Measurements from ENCODE around the gene POLA2.
"Not testable (repeated sequence)": the region's sequence is repeated elsewhere in the genome, so short reads cannot be mapped to it uniquely, and the experiment has no call there.

Gene POLA2

GRCh38 chr11:65308281-65308891 lies 46.6 kb downstream of the POLA2 start:
- DNase-seq (ENCODE audit: low spot score), result no peak

- DNase-seq (ENCODE audit: low spot score), result no peak
Observed at GRCh38 chr11:65309006-65309405, 47.2 kb downstream of the POLA2 start.

GRCh38 chr11:65310215-65310614 lies 48.5 kb downstream of the POLA2 start:
- DNase-seq (ENCODE audit: low spot score), result no peak

- no peak for DNase-seq (ENCODE audit: low spot score)
Observed at GRCh38 chr11:65310736-65311135, 49.0 kb downstream of the POLA2 start.

GRCh38 chr11:65311170-65311678 lies 49.5 kb downstream of the POLA2 start:
- DNase-seq (ENCODE audit: low spot score), result no peak

- DNase-seq (ENCODE audit: low spot score), result peak; percentile 93
Observed at GRCh38 chr11:65314501-65315203, 52.9 kb downstream of the POLA2 start, which contains the start of gene CDC42EP2. TSS of gene CDC42EP2 (plus strand) at chr11:65314866. CDS start at chr11:65320899, 6,033 bp downstream.

GRCh38 chr11:65315204-65315865 lies 53.6 kb downstream of the POLA2 start:
- DNase-seq (ENCODE audit: low spot score), result peak; percentile 93

- no peak for DNase-seq (ENCODE audit: low spot score)
Observed at GRCh38 chr11:65315866-65316226, 54.1 kb downstream of the POLA2 start.

- DNase-seq (ENCODE audit: low spot score), result peak; percentile 90
Observed at GRCh38 chr11:65316227-65317024, 54.7 kb downstream of the POLA2 start.

- peak; percentile 89 for DNase-seq (ENCODE audit: low spot score)
Observed at GRCh38 chr11:65317025-65317786, 55.4 kb downstream of the POLA2 start.

GRCh38 chr11:65320386-65321075 lies 58.8 kb downstream of the POLA2 start:
- DNase-seq (ENCODE audit: low spot score), result no peak

GRCh38 chr11:65321076-65321475 lies 59.3 kb downstream of the POLA2 start:
- DNase-seq (ENCODE audit: low spot score), result no peak

GRCh38 chr11:65321828-65322485 lies 60.2 kb downstream of the POLA2 start:
- no peak for DNase-seq (ENCODE audit: low spot score)

GRCh38 chr11:65323813-65324212 lies 62.1 kb downstream of the POLA2 start:
- DNase-seq (ENCODE audit: low spot score), result no peak

- no peak for DNase-seq (ENCODE audit: low spot score)
Observed at GRCh38 chr11:65325435-65325834, 63.7 kb downstream of the POLA2 start.

- DNase-seq (ENCODE audit: low spot score), result no peak
Observed at GRCh38 chr11:65327021-65327420, 65.3 kb downstream of the POLA2 start.

GRCh38 chr11:65329478-65329877 lies 67.7 kb downstream of the POLA2 start:
- no peak for DNase-seq (ENCODE audit: low spot score)

GRCh38 chr11:65329944-65330403 lies 68.2 kb downstream of the POLA2 start:
- DNase-seq (ENCODE audit: low spot score), result no peak

- no peak for DNase-seq (ENCODE audit: low spot score)
Observed at GRCh38 chr11:65330544-65330943, 68.8 kb downstream of the POLA2 start.

GRCh38 chr11:65332591-65332990 lies 70.8 kb downstream of the POLA2 start:
- not testable (repeated sequence) for DNase-seq (ENCODE audit: low spot score)
